GM18907 (cell line): Measurements from ENCODE around the gene FBXO45.
"Not testable (repeated sequence)": the region's sequence is repeated elsewhere in the genome, so short reads cannot be mapped to it uniquely, and the experiment has no call there.

Experiments used
- ATAC-seq: cut with Tn5 transposase; IDR thresholded peaks from one replicate; pipeline ENCODE4 v1.9.1; 2021; ENCODE audit warnings: mild to moderate bottlenecking, moderate library complexity; ENCODE audit not compliant: unreplicated experiment

The FBXO45 gene

GRCh38 chr3:196615234-196615633 is 46.8 kb downstream of the FBXO45 start:
- not testable (repeated sequence) for ATAC-seq

- no peak for ATAC-seq
Observed at GRCh38 chr3:196617256-196617655, 48.8 kb downstream of the FBXO45 start.

- ATAC-seq: no peak
Observed at GRCh38 chr3:196619223-196619622, 50.8 kb downstream of the FBXO45 start.

GRCh38 chr3:196619627-196620026 is 51.2 kb downstream of the FBXO45 start:
- not testable (repeated sequence) for ATAC-seq

GRCh38 chr3:196620161-196620604 is 51.7 kb downstream of the FBXO45 start:
- no peak for ATAC-seq

- ATAC-seq: no peak
Observed at GRCh38 chr3:196620684-196621083, 52.2 kb downstream of the FBXO45 start.

- no peak for ATAC-seq
Observed at GRCh38 chr3:196621611-196622010, 53.2 kb downstream of the FBXO45 start.

GRCh38 chr3:196624067-196624790 is 55.8 kb downstream of the FBXO45 start:
- no peak for ATAC-seq

- ATAC-seq: no peak
Observed at GRCh38 chr3:196624907-196625306, 56.4 kb downstream of the FBXO45 start.

- no peak for ATAC-seq
Observed at GRCh38 chr3:196625331-196625730, 56.9 kb downstream of the FBXO45 start.

GRCh38 chr3:196627918-196628231 is 59.4 kb downstream of the FBXO45 start:
- ATAC-seq: no peak

- ATAC-seq: no peak
Observed at GRCh38 chr3:196629228-196629627, 60.8 kb downstream of the FBXO45 start.

GRCh38 chr3:196631682-196632045 is 63.2 kb downstream of the FBXO45 start:
- peak; percentile 1 for ATAC-seq

- peak; percentile 73 for ATAC-seq
Observed at GRCh38 chr3:196632046-196632751, 63.7 kb downstream of the FBXO45 start.

- no peak for ATAC-seq
Observed at GRCh38 chr3:196633555-196634151, 65.2 kb downstream of the FBXO45 start.

- ATAC-seq: no peak
Observed at GRCh38 chr3:196634224-196634623, 65.8 kb downstream of the FBXO45 start.

GRCh38 chr3:196634829-196635228 is 66.4 kb downstream of the FBXO45 start:
- no peak for ATAC-seq

- no peak for ATAC-seq
Observed at GRCh38 chr3:196636369-196637349, 68.2 kb downstream of the FBXO45 start.

- ATAC-seq: not testable (repeated sequence)
Observed at GRCh38 chr3:196637941-196638340, 69.5 kb downstream of the FBXO45 start.
